Neural crest cell (in vitro differentiated cells): ENCODE results near the gene SMPD3. TPM values are rescaled to one million over a fixed set of nuclear protein-coding genes. Genes with fewer than 3 reads are reported as not detected.

Source experiments
- DNase-seq: peaks from one replicate; pipeline ENCODE4 v3.0.0; 2021; ENCODE audit warnings: low read depth, mixed read lengths, low spot score
- H3K27ac Mint-ChIP-seq: one replicate; pipeline ENCODE4 v1.8.0; 2021; ENCODE audit warnings: mild to moderate bottlenecking, mixed read lengths; ENCODE audit not compliant: unreplicated experiment
- H3K27me3 Mint-ChIP-seq: 2 replicates; pipeline ENCODE4 v1.8.0; 2021; ENCODE audit warnings: low read depth, mild to moderate bottlenecking, mixed read lengths
- H3K36me3 Mint-ChIP-seq: 2 replicates; pipeline ENCODE4 v1.8.0; 2021; ENCODE audit warnings: low read depth, mild to moderate bottlenecking, mixed read lengths
- H3K4me1 Mint-ChIP-seq: 2 replicates; pipeline ENCODE4 v1.8.0; 2021; ENCODE audit warnings: mixed read lengths
- H3K4me3 Mint-ChIP-seq: one replicate; pipeline ENCODE4 v1.8.0; 2021; ENCODE audit warnings: mild to moderate bottlenecking, mixed read lengths
- H3K9me3 Mint-ChIP-seq: 2 replicates; pipeline ENCODE4 v1.8.0; 2021; ENCODE audit warnings: mixed read lengths
- CTCF ChIP-seq: fragments of 200-600 bp; sonication (generic); conservative IDR thresholded peaks from 2 replicates; pipeline ENCODE4 v1.5.0; 2021; ENCODE audit warnings: antibody characterized with exemption, mild to moderate bottlenecking
- total RNA-seq: library from RNA; stranded (reverse); gene quantifications from 2 replicates; pipeline ENCODE4 v1.2.1, GENCODE V29; 2021

The SMPD3 gene
- total RNA-seq, 1 donor from 2014 or later = 3.8 TPM

- Mint-ChIP-seq H3K36me3 (no peaks in the 10 kb centered on the region), H3K4me3 (peak overlapping the region; percentile 96), H3K9me3 (no peaks in the 10 kb centered on the region), H3K27ac (peak overlapping the region; percentile 97), H3K27me3 (no peaks in the 10 kb centered on the region), H3K4me1 (peaks cover 34% of the 10 kb centered on the region)
- no peak for DNase-seq
- no peak for TF ChIP-seq CTCF
These were observed 137.9 kb downstream of the SMPD3 start for GRCh38 chr16:68310437-68310773.

GRCh38 chr16:68309799-68310198 lies 138.5 kb downstream of the SMPD3 start:
- no peak for TF ChIP-seq CTCF
- Mint-ChIP-seq H3K27me3 (no peaks in the 10 kb centered on the region), H3K4me1 (peaks cover 34% of the 10 kb centered on the region), H3K9me3 (no peaks in the 10 kb centered on the region), H3K4me3 (peak overlapping the region; percentile 96), H3K27ac (peak overlapping the region; percentile 97), H3K36me3 (no peaks in the 10 kb centered on the region)
- DNase-seq = no peak

Other genes with a start within 250 kb of the SMPD3 start
- 0.09 and 0.23 TPM in 2 replicates for gene ESRP2, start 212.4 kb downstream of the SMPD3 start, total RNA-seq
- 10.7 and 13.6 TPM in 2 replicates for gene PLA2G15, start 203.1 kb downstream of the SMPD3 start, total RNA-seq
- gene SLC7A6, start 184.0 kb downstream of the SMPD3 start, total RNA-seq = 39.2 and 41.7 TPM in 2 replicates
- gene SLC7A6OS, start 137.6 kb downstream of the SMPD3 start, total RNA-seq = 21.3 and 23.8 TPM in 2 replicates
- 68.9 and 71.9 TPM in 2 replicates for gene PRMT7, start 137.5 kb downstream of the SMPD3 start, total RNA-seq
- gene ZFP90, start 90.8 kb upstream of the SMPD3 start, total RNA-seq = 56.2 and 56.4 TPM in 2 replicates
- gene CDH3, start 196.8 kb upstream of the SMPD3 start, total RNA-seq = 4.2 and 4.3 TPM in 2 replicates